GM03348 (cell line): ENCODE results near the gene TPRG1L.
"Not testable (repeated sequence)": the region's sequence is repeated elsewhere in the genome, so short reads cannot be mapped to it uniquely, and the experiment has no call there.

Source experiments
- DNase-seq: peaks from one replicate; pipeline ENCODE4 v3.0.0; 2012; ENCODE audit warnings: low spot score

Gene TPRG1L

GRCh38 chr1:3609016-3609768 lies 15.6 kb upstream of the TPRG1L start:
- no peak for DNase-seq

GRCh38 chr1:3609769-3610526 lies 14.9 kb upstream of the TPRG1L start:
- no peak for DNase-seq

- DNase-seq, result peak; percentile 54
Measured at GRCh38 chr1:3610527-3611169, 14.2 kb upstream of the TPRG1L start.

GRCh38 chr1:3611170-3612019 lies 13.4 kb upstream of the TPRG1L start, which contains the start of gene MEGF6:
TSS of gene MEGF6 (minus strand) at chr1:3611508. CDS start at chr1:3611268, 240 bp downstream.
- peak; percentile 80 for DNase-seq

GRCh38 chr1:3612123-3612522 lies 12.7 kb upstream of the TPRG1L start:
- no peak for DNase-seq

- peak; percentile 61 for DNase-seq
Measured at GRCh38 chr1:3614755-3615742, 9.8 kb upstream of the TPRG1L start.

GRCh38 chr1:3616861-3617260 lies 8.0 kb upstream of the TPRG1L start:
- no peak for DNase-seq

GRCh38 chr1:3617806-3618345 lies 6.9 kb upstream of the TPRG1L start:
- DNase-seq, result no peak

GRCh38 chr1:3618531-3618880 lies 6.3 kb upstream of the TPRG1L start:
- DNase-seq, result no peak

GRCh38 chr1:3618881-3619671 lies 5.7 kb upstream of the TPRG1L start:
- peak; percentile 89 for DNase-seq

- DNase-seq, result no peak
Measured at GRCh38 chr1:3620708-3621107, 4.1 kb upstream of the TPRG1L start.

- not testable (repeated sequence) for DNase-seq
Measured at GRCh38 chr1:3621151-3621671, 3.6 kb upstream of the TPRG1L start.

GRCh38 chr1:3622102-3622501 lies 2.7 kb upstream of the TPRG1L start:
- DNase-seq, result not testable (repeated sequence)

GRCh38 chr1:3623441-3624199 lies 1.2 kb upstream of the TPRG1L start:
- DNase-seq, result peak; percentile 35

- peak; percentile 63 for DNase-seq
Measured at GRCh38 chr1:3625151-3625907, 514 bp downstream of the TPRG1L start.

- DNase-seq, result no peak
Measured at GRCh38 chr1:3626025-3626424, 1.2 kb downstream of the TPRG1L start.

GRCh38 chr1:3627515-3628253 lies 2.9 kb downstream of the TPRG1L start:
- no peak for DNase-seq
